GM23338 (cell line): ENCODE measurements around the gene MAD1L1. TPM values are rescaled to one million over a fixed set of nuclear protein-coding genes. Genes with fewer than 3 reads are reported as not detected.

Source experiments
- ATAC-seq: fragments of 200-7000 bp; cut with Tn5 transposase; 3 replicates; pipeline ENCODE4 v1.9.1; 2020
- DNase-seq: peaks from one replicate; pipeline ENCODE4 v3.0.0-alpha.2; 2015; ENCODE audit warnings: low spot score
- H2AFZ ChIP-seq: fragments of 200-600 bp; sonication (generic); 2 replicates; pipeline ENCODE4 v1.8.0; 2016; ENCODE audit warnings: antibody characterized with exemption, mild to moderate bottlenecking, moderate library complexity
- H3F3A ChIP-seq: fragments of 200-600 bp; sonication (generic); replicated peaks from 2 replicates; pipeline ENCODE4 v1.8.0; 2017; ENCODE audit warnings: antibody characterized with exemption, mixed run types, low read depth
- H3K27ac ChIP-seq: fragments of 200-600 bp; sonication (generic); 2 replicates; pipeline ENCODE4 v1.6.1; 2016; ENCODE audit warnings: low read depth
- H3K27me3 ChIP-seq: fragments of 200-600 bp; sonication (generic); 2 replicates; pipeline ENCODE4 v1.8.0; 2016; ENCODE audit warnings: mild to moderate bottlenecking, mixed run types, moderate library complexity; ENCODE audit not compliant: insufficient read depth
- H3K36me3 ChIP-seq: fragments of 200-600 bp; sonication (generic); 2 replicates; pipeline ENCODE4 v1.8.0; 2016; ENCODE audit warnings: mild to moderate bottlenecking; ENCODE audit not compliant: insufficient read depth
- H3K4me1 ChIP-seq: fragments of 200-600 bp; sonication (generic); 2 replicates; pipeline ENCODE4 v1.8.0; 2016; ENCODE audit warnings: mild to moderate bottlenecking, moderate library complexity; ENCODE audit not compliant: insufficient read depth
- H3K4me2 ChIP-seq: fragments of 200-600 bp; sonication (generic); 2 replicates; pipeline ENCODE4 v1.7.1; 2017; ENCODE audit warnings: mixed run types
- H3K4me3 ChIP-seq: fragments of 200-600 bp; sonication (generic); 2 replicates; pipeline ENCODE4 v1.6.1; 2016; ENCODE audit warnings: mixed run types
- H3K79me2 ChIP-seq: fragments of 200-600 bp; sonication (generic); replicated peaks from 2 replicates; pipeline ENCODE4 v1.8.0; 2017; ENCODE audit warnings: mild to moderate bottlenecking; ENCODE audit not compliant: insufficient read depth
- H3K9me2 ChIP-seq: fragments of 200-600 bp; sonication (generic); 2 replicates; pipeline ENCODE4 v1.8.0; 2017; ENCODE audit not compliant: insufficient read depth
- H4K20me1 ChIP-seq: fragments of 200-600 bp; sonication (generic); replicated peaks from 2 replicates; pipeline ENCODE4 v1.8.0; 2017; ENCODE audit warnings: mild to moderate bottlenecking; ENCODE audit not compliant: insufficient read depth
- H3K27ac Mint-ChIP-seq: 2 replicates; pipeline ENCODE4 v1.8.0; 2020; ENCODE audit warnings: inconsistent platforms, mild to moderate bottlenecking, moderate library complexity, mixed read lengths
- H3K27me3 Mint-ChIP-seq: 3 replicates; pipeline ENCODE4 v1.8.0; 2022; ENCODE audit warnings: low read depth, mild to moderate bottlenecking, moderate library complexity, mixed read lengths, inconsistent platforms; ENCODE audit not compliant: insufficient read depth, poor library complexity
- H3K36me3 Mint-ChIP-seq: 3 replicates; pipeline ENCODE4 v1.8.0; 2021; ENCODE audit warnings: low read depth, mild to moderate bottlenecking, inconsistent platforms, moderate library complexity, mixed read lengths
- H3K4me1 Mint-ChIP-seq: 3 replicates; pipeline ENCODE4 v1.8.0; 2020; ENCODE audit warnings: mild to moderate bottlenecking, inconsistent platforms, mixed read lengths
- H3K4me3 Mint-ChIP-seq: 3 replicates; pipeline ENCODE4 v1.8.0; 2021; ENCODE audit warnings: moderate library complexity, mild to moderate bottlenecking, inconsistent platforms, mixed read lengths
- H3K9me3 Mint-ChIP-seq: 3 replicates; pipeline ENCODE4 v1.8.0; 2020; ENCODE audit warnings: moderate library complexity, mild to moderate bottlenecking, inconsistent platforms, mixed read lengths
- CREB1 ChIP-seq: fragments of 250-450 bp; sonication (Bioruptor Pico); IDR thresholded peaks from 2 replicates; pipeline ENCODE4 v1.5.0; 2020; ENCODE audit warnings: low read depth, mild to moderate bottlenecking, moderate library complexity
- CTCF ChIP-seq, 2 experiments: fragments of 200-600 bp in 1 of 2; sonication (generic) in 1 of 2; conservative IDR thresholded peaks; 2 replicates each; pipeline versions ENCODE4 v1.5.1 to v1.6.1; 2016 to 2017; ENCODE audit warnings: antibody characterized with exemption in 2 of 2, low read depth in 2 of 2, mild to moderate bottlenecking in 2 of 2, moderate library complexity in 1 of 2
- ETS1 ChIP-seq: IDR thresholded peaks from 2 replicates; pipeline ENCODE4 v1.6.1; 2016; ENCODE audit warnings: antibody characterized with exemption
- EZH2 ChIP-seq: fragments of 200-600 bp; sonication (generic); IDR thresholded peaks from one replicate; pipeline ENCODE4 v1.8.0; 2017; ENCODE audit warnings: antibody characterized with exemption, mild to moderate bottlenecking, low read depth; ENCODE audit not compliant: unreplicated experiment
- EZH2phosphoT487 ChIP-seq: fragments of 200-600 bp; sonication (generic); IDR thresholded peaks from one replicate; pipeline ENCODE4 v1.8.1; 2018; ENCODE audit warnings: antibody characterized with exemption; ENCODE audit not compliant: unreplicated experiment
- JUNB ChIP-seq: IDR thresholded peaks from one replicate; pipeline ENCODE4 v1.6.1; 2016; ENCODE audit warnings: antibody characterized with exemption; ENCODE audit not compliant: unreplicated experiment
- NANOG ChIP-seq: IDR thresholded peaks from 2 replicates; pipeline ENCODE4 v1.6.1; 2016; ENCODE audit warnings: antibody characterized with exemption, borderline replicate concordance
- POLR2AphosphoS5 ChIP-seq: IDR thresholded peaks from 2 replicates; pipeline ENCODE4 v1.6.1; 2016; ENCODE audit warnings: antibody characterized with exemption, low read depth
- REST ChIP-seq: IDR thresholded peaks from one replicate; pipeline ENCODE4 v1.6.1; 2018; ENCODE audit warnings: antibody characterized with exemption; ENCODE audit not compliant: unreplicated experiment
- STAT1 ChIP-seq: IDR thresholded peaks from one replicate; pipeline ENCODE4 v1.6.1; 2016; ENCODE audit warnings: antibody characterized with exemption; ENCODE audit not compliant: unreplicated experiment
- ZNF114 ChIP-seq: fragments of 250-450 bp; sonication (Bioruptor Pico); IDR thresholded peaks from 2 replicates; pipeline ENCODE4 v1.5.0; 2020; ENCODE audit warnings: mild to moderate bottlenecking, moderate library complexity
- ZNF331 ChIP-seq: fragments of 250-450 bp; sonication (Bioruptor Pico); IDR thresholded peaks from 2 replicates; pipeline ENCODE4 v1.5.0; 2020; ENCODE audit warnings: low read depth, mild to moderate bottlenecking, moderate library complexity
- ZNF462 ChIP-seq: fragments of 250-450 bp; sonication (Bioruptor Pico); IDR thresholded peaks from 2 replicates; pipeline ENCODE4 v1.5.0; 2020; ENCODE audit warnings: mild to moderate bottlenecking, moderate library complexity
- polyA plus RNA-seq: library from polyadenylated mRNA; unstranded; fragments of >200 nt; fragmentation: Nextera tagmentation; extraction: Ambion mirVana; gene quantifications from 2 replicates; pipeline ENCODE4 v1.2.1, GENCODE V29; 2016
- total RNA-seq: library from RNA; depleted of rRNA; stranded (reverse); fragments of >200 nt; shearing (Covaris generic); gene quantifications from 2 replicates; pipeline ENCODE4 v1.2.3, GENCODE V29; 2014

Gene MAD1L1
- total and polyA plus RNA-seq, 2 experiments from 2014 or later: 40.3 to 59.3 TPM

GRCh38 chr7:2015251-2015871 is 217.4 kb downstream of the MAD1L1 start:
- no peaks in the 10 kb centered on the region for H3K27me3 ChIP-seq
- no peaks in the 10 kb centered on the region for H3K9me3 Mint-ChIP-seq
- peaks cover 8% of the 10 kb centered on the region for H3K27me3 Mint-ChIP-seq
- no peak overlapping the region for H3K4me2 ChIP-seq
- no peaks in the 10 kb centered on the region for H4K20me1 ChIP-seq
- no peak overlapping the region for H3K27ac ChIP-seq
- peaks cover 3% of the 10 kb centered on the region for H3K36me3 Mint-ChIP-seq
- no peak overlapping the region for H2AFZ ChIP-seq
- TF ChIP-seq NANOG (no peak), REST (no peak), ZNF462 (CRISPR knock-in tag) (no peak), ZNF331 (CRISPR knock-in tag) (no peak), EZH2 (no peak), STAT1 (no peak), ETS1 (no peak), ZNF114 (CRISPR knock-in tag) (no peak), JUNB (no peak), CREB1 (CRISPR knock-in tag) (no peak), POLR2AphosphoS5 (no peak), CTCF (conservative IDR thresholded peaks at IDR 0.05; ENCODE audit: low read depth in 2 of 2) (no peak), EZH2phosphoT487 (no peak)
- no peak overlapping the region for H3K27ac Mint-ChIP-seq
- peaks cover 8% of the 10 kb centered on the region for H3K4me1 Mint-ChIP-seq
- H3F3A ChIP-seq: no peaks in the 10 kb centered on the region
- H3K4me3 Mint-ChIP-seq: no peak overlapping the region
- no peaks in the 10 kb centered on the region for H3K4me1 ChIP-seq
- DNase-seq: no peak
- no peaks in the 10 kb centered on the region for H3K9me2 ChIP-seq
- no peak overlapping the region for H3K4me3 ChIP-seq
- no peak for ATAC-seq
- no peaks in the 10 kb centered on the region; the same call in 1 of the 2 replicates for H3K36me3 ChIP-seq
- no peaks in the 10 kb centered on the region for H3K79me2 ChIP-seq
